ENCODE results near the gene BTBD9. TPM values are rescaled to one million over a fixed set of nuclear protein-coding genes. Genes with fewer than 3 reads are reported as not detected.

BTBD9 gene
- total and polyA plus RNA-seq, 9 of the 15 experiments (the other 6 are each of a cell fraction or from before 2014, with no cell fraction given), result 0.08 to 1.6 (median 0.58) TPM

GRCh38 chr6:38185752-38186151 lies 454.0 kb downstream of the BTBD9 start:
- Histone ChIP-seq H3K4me2 (ENCODE audit: insufficient read depth, low read length) (no peak overlapping the region), H3K27ac (ENCODE audit: extremely low read depth, low read depth, low read length) (no peak overlapping the region), H3K36me3 (ENCODE audit: control insufficient read depth, insufficient read depth, low read length) (no peaks in the 10 kb centered on the region), H3K4me3 (no peak overlapping the region), H3K79me2 (ENCODE audit: control insufficient read depth, insufficient read depth, low read length) (no peaks in the 10 kb centered on the region), H3K4me1 (replicated peaks in 1 of 2; ENCODE audit: control insufficient read depth in 2 of 2, insufficient read depth in 2 of 2, low read length in 2 of 2) (no peaks in the 10 kb centered on the region), H4K20me1 (replicated peaks; ENCODE audit: control insufficient read depth, insufficient read depth, low read length) (peaks cover 16% of the 10 kb centered on the region; the same call in 1 of the 2 replicates), H3K9me1 (ENCODE audit: control insufficient read depth, insufficient read depth, low read length) (no peaks in the 10 kb centered on the region), H3K9ac (ENCODE audit: insufficient read depth in 1 of 2, low read depth in 2 of 2, low read length in 2 of 2) (no peak overlapping the region), H3K27me3 (ENCODE audit: control insufficient read depth in 2 of 2, insufficient read depth in 2 of 2, low read length in 2 of 2) (peaks cover 37 to 62% of the 10 kb centered on the region in 2 experiments), H3K9me3 (replicated peaks; ENCODE audit: control insufficient read depth, insufficient read depth, low read depth, low read length) (no peaks in the 10 kb centered on the region), H2AFZ (ENCODE audit: low read depth, low read length) (no peak overlapping the region)
- in situ Hi-C loops (cut with MboI) (no loop called here), intact Hi-C loops (cut with micrococcal nuclease) (no loop called here)
- ChIA-PET POLR2A (interaction anchor here (3.7 kb wide), 1 partner anchor 23 kb away, joined by 13 read pairs; no protein-coding TSS in a partner anchor), CTCF (ENCODE audit: low intra/inter-chr PET ratio) (no interaction called here)
- 0% methylated on average over 8 of the region's 8 CpGs for WGBS (ENCODE audit: insufficient coverage, low coverage, missing lambda C conversion rate)
- no peak for DNase-seq (ENCODE audit: extremely low read depth in 1 of 4, low spot score in 3 of 4)
- no peak for FAIRE-seq
- BruUV-seq (replicated peaks), result no TSS peak
- ATAC-seq, result no peak
- TF ChIP-seq SIX5 (IDR thresholded peaks at IDR 0.05; ENCODE audit: borderline replicate concordance in 1 of 2, insufficient read depth in 1 of 2, low read depth in 1 of 2, low read length in 2 of 2), result no peak
- no peak for TF ChIP-seq TFAM (CRISPR knock-in tag; conservative IDR thresholded peaks at IDR 0.05)
- TF ChIP-seq ZMIZ1 (IDR thresholded peaks at IDR 0.05; ENCODE audit: low read depth in 2 of 2, low read length in 2 of 2), result no peak
- TF ChIP-seq ZNF407 (IDR thresholded peaks at IDR 0.05; ENCODE audit: low read depth), result no peak
- TF ChIP-seq ZNF184 (CRISPR knock-in tag; IDR thresholded peaks at IDR 0.05), result no peak
- TF ChIP-seq TAF7 (tag; IDR thresholded peaks at IDR 0.05), result no peak
- TF ChIP-seq HDGF (IDR thresholded peaks at IDR 0.05), result no peak
- TF ChIP-seq ZNF174 (CRISPR knock-in tag; IDR thresholded peaks at IDR 0.05), result no peak
